ENCODE results near the gene SLC22A5.
A peak's percentile ranks its signal among the peaks of the same experiment; 100 is the strongest.

SLC22A5 gene

GRCh38 chr5:132353486-132353995, 16.0 kb upstream of the SLC22A5 start:
- H3K4me3 ChIP-seq (ENCODE audit: low read length): no peak overlapping the region
- TF ChIP-seq CTCF (conservative IDR thresholded peaks at IDR 0.05; ENCODE audit: low read length): no peak
- no peak for DNase-seq (ENCODE audit: low read depth)

DNA sequence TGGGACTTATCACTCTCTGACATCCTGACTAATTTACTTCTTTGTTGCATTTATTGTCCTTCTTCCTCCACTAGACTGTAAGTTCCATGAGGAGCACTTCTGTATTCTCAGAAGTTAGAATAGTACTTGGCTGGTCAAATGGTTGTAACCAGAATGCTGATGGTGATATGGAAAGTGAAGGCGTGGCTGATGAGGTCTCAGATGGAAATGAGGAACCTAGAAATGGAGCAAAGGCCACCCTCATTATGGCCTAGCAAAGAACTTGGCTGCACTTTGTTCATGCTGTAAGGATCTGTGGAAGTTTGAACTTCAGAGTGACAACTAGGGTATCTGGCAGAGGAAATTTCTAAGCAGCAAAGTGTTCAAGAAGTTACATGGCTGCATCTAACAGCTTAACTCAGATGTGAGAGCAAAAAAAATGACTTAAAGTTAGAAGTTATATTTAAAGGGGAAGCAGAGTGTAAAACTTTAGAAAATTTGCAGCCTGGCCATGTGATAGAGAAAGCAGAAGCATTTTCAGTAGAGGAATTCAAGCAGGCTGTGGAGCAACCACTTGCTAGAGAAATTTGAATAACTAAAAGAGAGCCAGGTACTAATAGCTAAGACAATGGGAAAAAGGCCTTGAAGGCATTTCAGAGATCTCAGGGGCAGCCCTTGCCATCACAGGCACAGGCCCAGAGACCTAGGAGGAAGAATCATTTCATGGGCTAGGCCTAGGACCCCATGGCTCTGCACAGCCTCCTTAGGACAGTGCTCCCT, 14.9 kb upstream of the SLC22A5 start:
- no peak for DNase-seq (ENCODE audit: low read depth)
- H3K4me3 ChIP-seq (ENCODE audit: low read length): no peak overlapping the region
- no peak for TF ChIP-seq CTCF (conservative IDR thresholded peaks at IDR 0.05; ENCODE audit: low read length)

DNA sequence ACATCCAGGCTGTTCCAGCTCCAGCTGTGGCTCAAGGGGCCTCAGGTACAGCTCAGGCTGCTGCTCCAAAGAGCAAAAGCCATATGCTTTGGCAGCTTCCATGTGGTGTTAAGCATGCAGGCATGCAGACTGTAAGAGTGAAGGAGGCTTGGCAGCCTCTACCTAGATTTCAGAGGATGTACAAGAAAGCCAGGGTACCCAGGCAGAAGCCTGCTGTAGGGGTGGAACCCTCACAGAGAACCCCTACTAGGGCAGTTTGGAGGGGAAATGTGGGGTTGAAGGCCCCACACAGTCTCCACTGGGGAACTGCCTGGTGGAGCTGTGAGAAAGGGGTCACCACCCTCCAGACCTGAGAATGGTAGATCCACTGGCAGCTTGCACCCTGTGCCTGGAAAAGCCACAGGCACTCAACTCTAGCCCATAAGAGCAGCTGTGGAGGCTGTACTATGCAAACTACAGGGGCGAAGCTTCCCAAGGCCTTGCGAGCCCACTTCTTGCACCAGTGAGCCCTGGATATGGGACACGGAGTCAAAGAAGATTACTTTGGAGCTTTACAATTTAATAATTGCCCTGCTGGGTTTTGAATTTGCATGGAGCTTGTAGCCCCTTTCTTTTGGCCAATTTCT, 14.3 kb upstream of the SLC22A5 start:
- no peak for TF ChIP-seq CTCF (conservative IDR thresholded peaks at IDR 0.05; ENCODE audit: low read length)
- H3K4me3 ChIP-seq (ENCODE audit: low read length): no peak overlapping the region
- no peak for DNase-seq (ENCODE audit: low read depth)

GRCh38 chr5:132358775-132359174, 10.7 kb upstream of the SLC22A5 start:
- no peak for DNase-seq (ENCODE audit: low read depth)
- H3K4me3 ChIP-seq (ENCODE audit: low read length): no peak overlapping the region
- TF ChIP-seq CTCF (conservative IDR thresholded peaks at IDR 0.05; ENCODE audit: low read length): no peak

DNA sequence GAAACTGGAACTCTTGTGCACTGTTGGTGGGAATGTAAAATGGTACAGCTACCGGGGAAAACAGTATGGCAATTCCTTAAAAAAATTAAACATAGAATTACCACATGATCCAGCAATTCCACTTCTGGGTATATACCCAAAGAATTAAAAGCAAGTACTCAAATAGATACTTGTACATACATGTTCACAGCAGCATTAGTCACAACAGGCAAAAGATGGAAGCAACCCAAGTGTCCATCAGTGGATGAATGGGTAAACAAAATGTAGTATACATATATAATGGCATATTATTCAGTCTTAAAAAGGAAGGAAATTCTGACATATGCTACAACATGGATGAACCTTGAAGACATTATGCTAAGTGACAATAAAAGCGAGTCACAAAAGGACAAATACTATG, 7.4 kb upstream of the SLC22A5 start:
- TF ChIP-seq CTCF (conservative IDR thresholded peaks at IDR 0.05; ENCODE audit: low read length): no peak

DNA sequence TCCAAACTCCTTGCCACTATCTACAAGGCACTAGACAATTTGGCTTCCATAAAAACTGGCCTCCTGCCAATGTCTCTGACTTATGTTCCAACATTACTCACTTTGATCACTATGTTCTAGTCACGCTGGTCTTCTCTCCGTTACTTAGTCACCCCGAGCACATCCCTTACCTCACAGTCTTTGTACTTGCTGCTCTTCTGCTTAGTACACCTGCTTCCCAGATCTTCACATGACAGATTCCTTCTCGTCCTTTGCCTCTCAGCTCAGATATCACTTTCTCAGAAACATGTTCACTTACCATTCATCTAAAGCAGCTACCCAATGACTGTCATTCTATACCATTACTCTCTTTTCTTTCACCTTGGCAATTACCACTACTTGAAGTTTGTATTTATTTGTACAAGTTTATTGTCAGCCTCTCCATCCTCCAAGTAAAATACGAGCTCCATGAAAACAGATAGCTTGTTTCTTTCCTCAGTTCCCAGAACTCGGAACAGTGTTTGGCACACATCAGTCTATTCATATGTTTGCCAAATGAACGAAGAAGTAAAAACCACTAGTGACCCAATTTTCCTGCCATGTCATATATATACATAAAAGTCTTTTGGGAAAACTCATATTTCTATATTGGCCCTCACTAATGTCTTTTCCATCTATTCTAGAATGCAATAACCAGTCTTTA, 5.9 kb upstream of the SLC22A5 start:
- no peak overlapping the region for H3K4me3 ChIP-seq (ENCODE audit: low read length)
- peak; percentile 81 for DNase-seq (ENCODE audit: low read depth)
- TF ChIP-seq CTCF (conservative IDR thresholded peaks at IDR 0.05; ENCODE audit: low read length): no peak

More for the DNA sequence above, 7.4 kb upstream of the SLC22A5 start:
- DNase-seq (ENCODE audit: low read depth): no peak
- H3K4me3 ChIP-seq (ENCODE audit: low read length): no peak overlapping the region

Measured in AG10803 (cell line).